Gastroesophageal sphincter (tissue), 3 donors: Measurements from ENCODE around the gene PCDHGA1.

Source experiments
- CTCF ChIP-seq, 4 experiments: fragments of 200-600 bp in 2 of 4; fragments of 450-650 bp in 2 of 4; sonication (generic) in 1 of 4; IDR thresholded peaks; one replicate each; pipeline ENCODE4 v1.5.1; 2017 to 2019; ENCODE audit warnings: antibody characterized with exemption in 4 of 4, mild to moderate bottlenecking in 2 of 4, moderate library complexity in 2 of 4
- EP300 ChIP-seq: sonication (generic); formaldehyde crosslinking; IDR thresholded peaks from one replicate; pipeline ENCODE4 v1.6.1; 2017; ENCODE audit warnings: antibody characterized with exemption, mild to moderate bottlenecking
- POLR2AphosphoS5 ChIP-seq: sonication (generic); formaldehyde crosslinking; IDR thresholded peaks from one replicate; pipeline ENCODE4 v1.6.1; 2017; ENCODE audit warnings: antibody characterized with exemption

GRCh38 chr5:141477815-141478214, 147.5 kb downstream of the PCDHGA1 start:
- TF ChIP-seq POLR2AphosphoS5 = no peak
- TF ChIP-seq EP300 = no peak
- TF ChIP-seq CTCF (IDR thresholded peaks at IDR 0.05) = no peak
